Superior temporal gyrus (tissue), 1 donor: ENCODE results near the gene OTOA.
"Not testable (repeated sequence)": the region's sequence is repeated elsewhere in the genome, so short reads cannot be mapped to it uniquely, and the experiment has no call there.

Experiments used
- DNase-seq: peaks from one replicate; pipeline ENCODE4 v3.0.0-alpha.2; 2016; ENCODE audit errors: extremely low spot score

OTOA gene

GRCh38 chr16:21720533-21720932 is 56.8 kb downstream of the OTOA start:
- DNase-seq, result no peak

GRCh38 chr16:21722771-21723455 is 59.1 kb downstream of the OTOA start:
- no peak for DNase-seq

- DNase-seq, result no peak
These were observed 59.8 kb downstream of the OTOA start for GRCh38 chr16:21723532-21723931.

- no peak for DNase-seq
These were observed 63.6 kb downstream of the OTOA start for GRCh38 chr16:21727344-21727743.

- DNase-seq, result not testable (repeated sequence)
These were observed 67.5 kb downstream of the OTOA start for GRCh38 chr16:21731233-21731632.

- not testable (repeated sequence) for DNase-seq
These were observed 76.9 kb downstream of the OTOA start for GRCh38 chr16:21740637-21741036.

GRCh38 chr16:21756192-21757079 is 92.7 kb downstream of the OTOA start:
- DNase-seq, result peak; percentile 13

GRCh38 chr16:21757080-21757671 is 93.4 kb downstream of the OTOA start:
- not testable (repeated sequence) for DNase-seq

- not testable (repeated sequence) for DNase-seq
These were observed 104.5 kb downstream of the OTOA start for GRCh38 chr16:21768280-21768679.

GRCh38 chr16:21768810-21769209 is 105.0 kb downstream of the OTOA start:
- not testable (repeated sequence) for DNase-seq

- DNase-seq, result not testable (repeated sequence)
These were observed 105.5 kb downstream of the OTOA start for GRCh38 chr16:21769284-21769683.

- not testable (repeated sequence) for DNase-seq
These were observed 106.8 kb downstream of the OTOA start for GRCh38 chr16:21770584-21770983.

GRCh38 chr16:21772547-21773206 is 108.9 kb downstream of the OTOA start:
- DNase-seq, result peak; percentile 7

GRCh38 chr16:21773207-21773553 is 109.4 kb downstream of the OTOA start:
- not testable (repeated sequence) for DNase-seq

- not testable (repeated sequence) for DNase-seq
These were observed 116.8 kb downstream of the OTOA start for GRCh38 chr16:21780525-21780924.

- not testable (repeated sequence) for DNase-seq
These were observed 126.7 kb downstream of the OTOA start for GRCh38 chr16:21790506-21790905.

- not testable (repeated sequence) for DNase-seq
These were observed 129.5 kb downstream of the OTOA start for GRCh38 chr16:21793310-21793709.

- not testable (repeated sequence) for DNase-seq
These were observed 134.8 kb downstream of the OTOA start for GRCh38 chr16:21798601-21799000.

GRCh38 chr16:21801538-21802374 is 138.0 kb downstream of the OTOA start:
- DNase-seq, result peak; percentile 18

- DNase-seq, result not testable (repeated sequence)
These were observed 138.6 kb downstream of the OTOA start for GRCh38 chr16:21802375-21802663.
